Lung microvascular endothelial cell (primary cell): Measurements from ENCODE around the gene UMODL1. TPM values are rescaled to one million over a fixed set of nuclear protein-coding genes. Genes with fewer than 3 reads are reported as not detected.

ENCODE experiments used
- DNase-seq, 2 donors: peaks; one replicate each; pipeline versions ENCODE4 v3.0.0 to v3.0.0-alpha.2; 2010; ENCODE audit warnings: low read depth in 2 of 2
- total RNA-seq: library from RNA; depleted of rRNA; stranded (reverse); fragments of >200 nt; gene quantifications from 2 replicates; pipeline ENCODE4 v1.2.1, GENCODE V29; 2014

UMODL1 gene
- total RNA-seq, 1 donor from 2014 or later = not detected

GRCh38 chr21:42079939-42080787, 9.0 kb downstream of the UMODL1 start:
- DNase-seq = no peak

DNA sequence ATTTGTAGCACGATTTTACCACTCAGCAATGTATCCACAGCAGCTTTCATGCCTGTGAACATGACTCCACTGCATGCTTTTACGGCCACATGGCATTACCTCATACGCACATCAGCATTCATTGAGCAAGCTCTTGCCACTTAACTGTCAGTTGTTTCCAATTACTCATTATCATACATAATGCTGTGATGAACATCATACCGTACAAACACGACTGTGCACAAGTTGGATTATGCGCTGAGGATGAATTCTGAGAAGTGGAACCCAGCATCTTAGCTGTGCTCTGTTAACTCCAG, 9.6 kb downstream of the UMODL1 start:
- no peak for DNase-seq

DNA sequence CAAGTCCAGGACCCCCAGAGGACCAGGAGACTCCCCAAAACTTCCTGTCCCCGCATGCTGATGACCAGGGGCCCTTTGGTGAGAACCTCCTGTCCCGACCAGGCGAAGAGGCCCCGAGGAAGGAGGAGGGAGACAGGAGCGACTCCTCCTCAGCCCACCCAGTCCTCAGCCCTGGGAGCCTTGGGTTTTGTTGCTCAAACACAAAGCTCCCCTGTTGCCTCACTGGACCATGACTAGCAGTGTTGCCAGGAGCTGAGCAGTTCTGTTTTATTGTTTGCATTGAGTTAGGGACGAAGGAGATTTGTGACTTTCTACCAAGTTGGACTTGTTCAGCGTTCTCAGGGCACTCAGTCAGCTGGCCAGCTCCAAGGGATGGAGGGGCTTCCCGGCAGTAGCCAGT, 10.0 kb downstream of the UMODL1 start:
- no peak for DNase-seq

- no peak for DNase-seq
Observed at GRCh38 chr21:42081931-42082381, 10.8 kb downstream of the UMODL1 start.

DNA sequence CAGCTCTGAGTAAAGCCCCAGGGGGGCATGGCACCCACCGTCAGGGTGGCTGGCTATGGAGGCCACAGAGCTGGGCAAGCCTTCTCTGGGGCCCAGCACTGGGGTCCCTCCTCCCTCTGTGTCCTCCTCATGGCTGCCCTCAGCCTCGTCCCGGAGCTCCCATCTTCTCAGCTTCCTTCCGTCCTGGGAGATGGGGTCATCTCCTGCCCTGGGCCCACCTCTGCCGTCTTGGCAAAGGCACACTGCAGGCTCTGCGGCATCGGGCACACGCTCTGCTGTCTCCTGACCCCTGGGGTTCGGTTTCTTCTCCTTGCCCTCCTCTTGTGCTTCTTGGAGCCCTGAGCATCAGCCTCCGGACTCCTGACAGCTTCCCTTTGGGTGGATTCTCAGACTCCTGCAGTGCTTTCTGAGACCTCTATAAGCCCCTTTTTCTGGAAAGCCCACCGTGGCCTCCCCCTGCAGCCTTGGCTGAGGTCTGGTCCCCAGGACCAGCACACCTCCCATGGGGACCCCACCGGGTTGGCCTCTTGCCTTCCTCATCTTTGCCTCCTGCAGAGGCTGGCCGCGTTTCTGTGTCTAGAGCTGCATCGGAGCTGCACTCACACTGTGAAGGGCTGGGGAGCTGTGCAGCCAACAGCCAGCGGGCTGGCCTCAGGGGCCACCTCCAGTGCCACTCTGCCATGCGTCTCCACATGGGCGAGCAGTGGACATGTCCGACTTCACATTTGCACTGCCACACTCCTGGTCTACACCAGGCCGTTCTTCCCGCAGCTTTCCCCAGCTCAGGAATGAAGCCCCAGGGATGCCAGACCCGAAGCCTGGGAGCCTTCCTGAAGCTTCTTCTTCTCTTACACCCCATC, 11.6 kb downstream of the UMODL1 start:
- no peak for DNase-seq

DNA sequence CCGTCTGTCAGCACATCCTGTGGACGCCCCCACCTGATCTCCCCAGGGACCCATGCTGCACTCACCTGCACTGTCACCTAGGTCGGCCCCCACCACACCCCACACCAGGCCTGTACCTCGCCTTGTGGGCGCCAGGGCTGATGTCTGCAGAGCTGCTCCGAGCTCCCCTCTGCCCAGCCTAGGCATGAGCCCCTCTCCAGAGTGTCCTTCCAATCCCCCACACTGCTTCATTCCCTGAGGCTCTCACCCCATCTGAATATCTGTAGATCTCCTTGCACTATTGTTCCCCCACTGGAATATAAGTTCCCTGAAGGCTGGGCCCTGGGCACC, 12.2 kb downstream of the UMODL1 start:
- DNase-seq = no peak

- DNase-seq = no peak
Observed at GRCh38 chr21:42084079-42084478, 13.0 kb downstream of the UMODL1 start.

- DNase-seq = no peak
Observed at GRCh38 chr21:42085246-42086077, 14.3 kb downstream of the UMODL1 start.

- DNase-seq = no peak
Observed at GRCh38 chr21:42086969-42087368, 15.9 kb downstream of the UMODL1 start.

DNA sequence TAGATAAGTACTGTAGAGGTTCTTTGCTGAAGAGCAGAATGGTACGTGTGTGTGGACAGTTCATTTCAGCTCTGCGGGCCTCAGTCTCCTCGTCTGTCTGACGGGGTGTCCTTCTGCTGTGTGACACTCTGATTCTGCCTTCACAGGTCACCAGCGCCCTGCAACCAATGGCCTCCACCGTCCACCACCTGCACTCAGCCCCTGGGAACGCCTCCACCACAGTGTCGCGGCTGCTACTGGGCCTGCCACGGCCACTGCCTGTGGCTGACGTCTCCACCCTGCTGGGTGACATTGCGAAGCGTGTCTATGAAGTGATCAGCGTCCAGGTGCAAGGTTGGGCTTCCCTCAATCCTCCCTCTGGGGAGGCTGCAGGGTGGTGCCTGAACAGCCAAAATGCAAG, 17.0 kb downstream of the UMODL1 start:
- no peak for DNase-seq

GRCh38 chr21:42088658-42089057, 17.5 kb downstream of the UMODL1 start:
- DNase-seq = no peak

DNA sequence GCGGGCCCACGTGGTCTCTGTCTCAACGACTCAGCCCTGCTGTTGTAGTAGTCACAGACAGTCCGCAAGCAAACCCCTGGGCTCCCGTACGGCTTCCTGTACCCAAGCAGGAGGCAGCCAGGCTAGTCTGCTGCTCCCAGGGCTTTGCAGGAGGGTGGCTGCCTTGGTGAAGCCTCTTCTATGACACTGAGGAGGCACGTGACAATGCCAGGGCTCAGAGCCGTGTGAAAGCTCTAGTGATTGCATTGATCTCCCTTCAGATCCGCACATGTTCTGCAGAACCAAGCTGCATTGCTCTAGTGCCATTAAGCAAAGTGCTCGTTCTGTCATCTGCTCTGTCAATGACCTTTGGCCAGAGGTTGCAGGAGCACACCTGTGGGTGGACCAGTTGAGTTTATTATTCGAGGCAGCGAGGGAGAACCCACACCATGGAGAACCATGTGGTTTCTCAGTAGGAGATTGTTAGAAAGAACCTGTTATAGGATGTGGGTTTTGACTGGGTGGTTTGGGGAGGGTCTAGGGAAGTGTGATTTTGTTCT, 18.0 kb downstream of the UMODL1 start:
- DNase-seq = no peak

GRCh38 chr21:42089665-42090310, 18.7 kb downstream of the UMODL1 start:
- DNase-seq = no peak

DNA sequence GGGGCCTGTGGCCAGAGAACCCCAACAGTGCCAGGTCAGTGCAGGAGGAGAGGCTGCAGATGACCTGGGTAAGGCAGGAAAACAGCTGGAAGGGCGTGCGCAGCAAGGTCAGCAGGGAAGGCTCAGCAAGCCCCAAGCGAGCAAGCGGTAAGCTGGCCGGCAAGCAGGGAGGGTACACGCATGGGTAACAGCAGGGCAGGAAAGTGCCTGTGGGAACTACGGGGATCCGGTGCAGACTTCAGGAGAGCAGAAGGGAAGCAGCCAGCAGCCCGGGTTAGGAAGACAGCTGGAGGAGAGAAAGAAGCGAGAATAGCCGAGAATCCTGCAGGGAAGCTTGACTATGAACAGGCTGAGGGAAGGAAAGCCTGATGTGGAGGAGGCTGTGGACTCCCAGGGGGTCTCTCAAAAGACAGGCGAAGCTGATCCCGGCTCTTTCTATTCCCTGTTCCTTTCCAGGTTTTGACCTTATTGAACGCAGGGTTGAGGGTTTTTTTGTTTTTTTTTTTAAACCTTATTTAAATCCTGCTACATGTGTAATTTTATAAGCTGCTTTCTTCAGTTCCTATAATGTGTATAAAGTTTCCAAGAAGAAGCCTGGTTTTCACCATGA, 20.9 kb downstream of the UMODL1 start:
- DNase-seq = peak in 1 of 2 donors; percentile 22

DNA sequence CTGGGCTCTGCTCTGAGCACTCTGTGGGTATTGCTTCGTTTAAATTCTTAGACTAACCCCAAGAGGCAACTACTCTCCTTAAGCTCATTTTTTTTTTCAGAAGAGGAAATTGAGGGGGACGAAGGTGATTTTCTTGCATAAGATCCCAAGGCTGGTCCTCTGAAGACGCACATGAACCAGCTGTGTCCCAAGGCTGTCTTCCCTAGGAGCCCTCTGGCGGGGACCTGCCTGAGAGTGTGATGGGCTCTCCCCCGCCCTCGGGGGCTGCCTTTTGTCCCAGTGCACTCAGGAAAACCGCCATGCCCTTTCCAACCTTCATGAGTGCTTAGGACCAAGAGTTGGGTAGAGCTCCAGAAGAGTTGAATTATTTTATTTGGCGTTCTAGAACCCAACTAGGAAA, 21.7 kb downstream of the UMODL1 start:
- DNase-seq = no peak

DNA sequence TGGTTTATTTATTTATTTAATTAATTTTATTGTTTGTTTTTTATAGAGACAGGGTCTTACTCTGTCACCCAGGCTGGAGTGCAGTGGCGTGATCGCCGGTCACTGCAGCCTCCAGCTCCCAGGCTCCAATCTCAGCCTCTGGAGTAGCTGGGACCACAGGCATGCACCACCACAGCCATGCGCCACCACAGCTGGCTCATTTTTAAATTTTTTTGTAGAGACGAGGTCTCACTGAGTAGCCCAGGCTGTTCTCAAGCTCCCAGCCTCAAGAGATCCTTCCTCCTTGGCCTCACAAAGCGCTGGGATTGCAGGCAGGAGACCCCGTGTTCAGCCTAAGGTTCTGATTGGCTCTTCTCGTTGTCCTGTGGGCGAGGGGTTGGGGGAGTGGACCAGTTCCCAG, 22.1 kb downstream of the UMODL1 start:
- no peak for DNase-seq

DNA sequence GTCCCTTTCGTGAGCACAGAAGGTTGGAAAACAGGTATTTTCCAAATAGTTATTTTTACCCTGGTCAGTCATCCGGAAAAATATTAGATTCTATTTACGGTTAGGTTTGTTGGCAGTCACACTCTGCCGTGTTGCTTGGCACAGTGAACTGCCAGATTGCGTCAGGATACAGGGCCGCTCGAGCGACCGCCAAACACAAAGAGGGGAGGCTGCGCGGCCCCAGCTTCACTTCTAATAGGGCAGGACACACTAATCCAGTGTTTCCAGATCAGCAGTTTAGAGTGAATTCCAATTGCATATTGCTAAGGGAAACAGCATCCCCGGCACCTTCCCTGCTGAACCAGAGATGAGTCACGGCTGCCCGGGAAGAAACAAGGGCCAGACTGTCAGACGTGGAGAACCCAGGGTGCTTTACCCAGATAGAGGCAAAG, 22.9 kb downstream of the UMODL1 start:
- peak; percentile 78 to 98 for DNase-seq

DNA sequence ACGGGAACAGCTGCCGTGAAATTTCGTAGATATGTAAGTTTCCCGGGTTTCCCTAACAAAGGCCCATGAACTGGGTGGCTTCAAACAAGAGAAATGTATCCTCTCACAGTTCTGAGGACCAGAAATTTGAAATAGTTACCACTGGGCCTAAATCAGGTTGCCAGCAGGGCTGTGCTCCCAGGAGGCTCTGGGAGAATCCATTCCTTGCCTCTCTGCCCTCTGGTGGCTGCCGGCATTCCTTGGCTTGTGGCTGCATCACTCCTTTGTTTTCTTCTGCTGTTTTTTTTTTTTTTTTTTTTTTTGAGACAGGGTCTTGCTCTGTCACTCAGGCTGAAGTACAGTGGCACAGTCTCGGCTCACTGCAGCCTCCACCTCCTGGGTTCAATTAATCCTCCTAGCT, 23.7 kb downstream of the UMODL1 start:
- no peak for DNase-seq

DNA sequence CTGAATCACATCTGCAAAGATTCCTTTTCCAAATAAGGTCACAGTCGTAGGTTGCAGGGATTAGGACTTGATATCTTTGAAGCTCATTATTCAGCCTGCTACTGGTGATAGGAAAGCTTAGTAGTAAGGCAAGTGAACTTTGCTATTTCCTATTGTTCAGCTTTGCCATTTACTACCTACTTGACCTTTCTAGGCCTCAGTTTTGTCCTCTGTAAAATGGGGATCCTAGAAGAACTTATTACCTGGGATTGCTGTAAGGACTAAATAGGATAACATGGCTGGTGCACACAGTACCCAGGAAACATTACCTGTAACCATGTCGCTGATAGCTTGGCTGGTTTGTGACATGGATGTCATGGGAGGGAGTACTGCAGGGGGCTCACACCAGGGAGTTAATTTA, 24.5 kb downstream of the UMODL1 start:
- DNase-seq = no peak

- DNase-seq = no peak
Observed at GRCh38 chr21:42096566-42096965, 25.4 kb downstream of the UMODL1 start.

- peak; percentile 37 to 54 for DNase-seq
Observed at GRCh38 chr21:42097274-42097673, 26.2 kb downstream of the UMODL1 start.
